ENCODE results near the gene FEZ2.

- TF ChIP-seq CTCF (IDR thresholded peaks at IDR 0.05), result no peak
- no peak for TF ChIP-seq REST (IDR thresholded peaks at IDR 0.05; ENCODE audit: insufficient read depth in 1 of 2, low read depth in 2 of 2, low read length in 1 of 2)
- no peak for TF ChIP-seq POLR2AphosphoS5 (IDR thresholded peaks at IDR 0.05; ENCODE audit: low read depth, low read length)
- TF ChIP-seq SIN3A (IDR thresholded peaks at IDR 0.05; ENCODE audit: borderline replicate concordance, insufficient read depth, low read depth, low read length), result no peak
These were observed 58.3 kb downstream of the FEZ2 start for GRCh38 chr2:36539631-36540030.

Measured in Panc1 (cell line).